Measurements from ENCODE around the gene GPC6.

- TF ChIP-seq POLR2A (IDR thresholded peaks at IDR 0.05; ENCODE audit: low read depth, low read length) (no peak), CTCF (IDR thresholded peaks at IDR 0.05; ENCODE audit: extremely low read depth in 1 of 2, insufficient read depth in 1 of 2, low read depth in 1 of 2, low read length in 2 of 2) (no peak), EZH2 (IDR thresholded peaks at IDR 0.05; ENCODE audit: borderline replicate concordance, low read depth, low read length, severe bottlenecking) (no peak), POLR2AphosphoS5 (IDR thresholded peaks at IDR 0.05; ENCODE audit: insufficient read depth, low read depth, low read length) (no peak), GATA2 (IDR thresholded peaks at IDR 0.05; ENCODE audit: insufficient read depth, insufficient read length, low read depth, low read length) (no peak), MAX (IDR thresholded peaks at IDR 0.05; ENCODE audit: insufficient read depth, insufficient read length) (no peak), MYC (IDR thresholded peaks at IDR 0.05; ENCODE audit: low read depth, low read length) (no peak), JUN (IDR thresholded peaks at IDR 0.05; ENCODE audit: borderline replicate concordance, insufficient read depth, insufficient read length, low read depth) (no peak)
Measured at GRCh38 chr13:94188201-94188854, 961.7 kb downstream of the GPC6 start.

Measured in endothelial cell of umbilical vein (primary cell).